CD4-positive, alpha-beta memory T cell (primary cell): ENCODE data around the gene HIVEP1. TPM values are rescaled to one million over a fixed set of nuclear protein-coding genes. Genes with fewer than 3 reads are reported as not detected.
A peak's percentile ranks its signal among the peaks of the same experiment; 100 is the strongest.

ENCODE experiments used
- CTCF ChIA-PET: fragments of 350-600 bp; sonication (Branson Sonifier 250); formaldehyde crosslinking; loops from one replicate; lab custom pipeline; 2021; ENCODE audit warnings: inconsistent platforms; ENCODE audit not compliant: partially characterized antibody; lab: Charles Lee
- POLR2A ChIA-PET: fragments of 350-600 bp; sonication (Branson Sonifier 250); formaldehyde crosslinking; loops from one replicate; lab custom pipeline; 2021; ENCODE audit not compliant: partially characterized antibody; lab: Charles Lee
- DNase-seq, 5 donors: peaks; one replicate each; pipeline versions ENCODE4 v3.0.0 to v3.0.0-alpha.2; 2020 to 2022; ENCODE audit warnings: mixed read lengths in 1 of 5
- H3K27ac ChIP-seq: one replicate; pipeline ENCODE4 v1.7.0; 2013; ENCODE audit warnings: low read depth, low read length
- H3K27me3 ChIP-seq: 2 replicates; pipeline ENCODE4 v1.7.0; 2013; ENCODE audit warnings: mild to moderate bottlenecking, low read length, moderate library complexity; ENCODE audit not compliant: insufficient read depth
- H3K36me3 ChIP-seq: 2 replicates; pipeline ENCODE4 v1.7.0; 2013; ENCODE audit warnings: mild to moderate bottlenecking, low read length, moderate library complexity; ENCODE audit not compliant: insufficient read depth
- H3K4me1 ChIP-seq: 2 replicates; pipeline ENCODE4 v1.7.0; 2013; ENCODE audit warnings: mild to moderate bottlenecking, low read length, moderate library complexity; ENCODE audit not compliant: insufficient read depth
- H3K4me3 ChIP-seq, 2 donors: one replicate each; pipeline ENCODE4 v1.7.0; 2013; ENCODE audit warnings: low read length in 2 of 2, mild to moderate bottlenecking in 1 of 2
- H3K9me3 ChIP-seq, 2 donors: one replicate each; pipeline ENCODE4 v1.7.0; 2013; ENCODE audit warnings: low read length in 2 of 2, control low read depth in 1 of 2; ENCODE audit not compliant: control insufficient read depth in 1 of 2
- H3K27ac Mint-ChIP-seq, 7 donors: one replicate each; pipeline ENCODE4 v1.8.0; 2020 to 2021; ENCODE audit warnings: mixed read lengths in 7 of 7, mild to moderate bottlenecking in 6 of 7, inconsistent platforms in 3 of 7, moderate library complexity in 3 of 7
- H3K27me3 Mint-ChIP-seq, 2 donors: one replicate each; pipeline ENCODE4 v1.8.0; 2020 to 2021; ENCODE audit warnings: mixed read lengths in 2 of 2
- H3K36me3 Mint-ChIP-seq, 2 donors: one replicate each; pipeline ENCODE4 v1.8.0; 2020 to 2021; ENCODE audit warnings: mixed read lengths in 2 of 2, inconsistent platforms in 1 of 2, mild to moderate bottlenecking in 1 of 2
- H3K4me1 Mint-ChIP-seq, 4 donors: one replicate each; pipeline ENCODE4 v1.8.0; 2020 to 2021; ENCODE audit warnings: mixed read lengths in 4 of 4, mild to moderate bottlenecking in 1 of 4
- H3K4me3 Mint-ChIP-seq, 8 donors: one replicate each; pipeline ENCODE4 v1.8.0; 2020 to 2021; ENCODE audit warnings: mixed read lengths in 8 of 8, mild to moderate bottlenecking in 7 of 8, moderate library complexity in 6 of 8, inconsistent platforms in 3 of 8
- H3K9me3 Mint-ChIP-seq, 8 donors: one replicate each; pipeline ENCODE4 v1.8.0; 2020 to 2021; ENCODE audit warnings: mixed read lengths in 8 of 8, mild to moderate bottlenecking in 5 of 8, inconsistent platforms in 3 of 8, moderate library complexity in 1 of 8
- intact Hi-C: fragments of 100-400 bp; cut with micrococcal nuclease; formaldehyde crosslinking; loops from one replicate; pipeline ENCODE4 v1.15.1; 2023
- polyA plus RNA-seq, 2 donors: library from polyadenylated mRNA; unstranded; fragments of 300-500 nt; fragmentation: Illumina TruSeq; gene quantifications; one replicate each; pipeline ENCODE4 v1.2.3, GENCODE V29; 2021
- total RNA-seq, 2 experiments: library from RNA; stranded (reverse); gene quantifications; one replicate each; pipeline ENCODE4 v1.2.3, GENCODE V29; 2021

The HIVEP1 gene
- total and polyA plus RNA-seq, 4 experiments from 2014 or later: 0.47 to 17.6 (median 11.9) TPM

DNA sequence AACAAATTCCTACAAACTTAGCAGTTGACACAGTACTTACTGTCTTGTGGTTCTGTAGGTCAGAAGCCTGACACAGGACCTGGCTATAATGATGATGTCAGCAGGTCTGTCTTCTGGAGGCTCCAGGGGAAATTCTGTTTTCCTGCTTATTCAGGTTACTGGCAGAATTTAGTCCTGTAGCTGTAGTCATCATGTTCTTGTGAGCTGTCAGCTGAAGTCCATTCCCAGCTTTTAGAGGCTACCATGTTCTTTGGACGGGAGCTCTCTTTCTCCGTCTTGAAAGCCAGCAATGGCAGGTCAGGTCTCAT is 99.2 kb downstream of the HIVEP1 start:
- Mint-ChIP-seq H3K9me3 (peaks cover 0 to 8% (median 3%) of the 10 kb centered on the region in 8 donors), H3K27ac (peak overlapping the region in 1 of 7 donors; percentile 13), H3K4me1 (peaks cover 42 to 65% (median 54%) of the 10 kb centered on the region in 4 donors), H3K27me3 (no peaks in the 10 kb centered on the region), H3K36me3 (peaks cover 15 to 40% of the 10 kb centered on the region in 2 donors), H3K4me3 (no peak overlapping the region)
- Histone ChIP-seq H3K9me3 (no peaks in the 10 kb centered on the region), H3K36me3 (no peaks in the 10 kb centered on the region), H3K4me1 (peaks cover 59% of the 10 kb centered on the region), H3K27me3 (no peaks in the 10 kb centered on the region), H3K27ac (no peak overlapping the region), H3K4me3 (no peak overlapping the region)
- ChIA-PET CTCF (no interaction called here), POLR2A (interaction anchor here (1.0 kb wide), 1 partner anchor 52 kb away, joined by 3 read pairs; no protein-coding TSS in a partner anchor)
- no peak for DNase-seq
- intact Hi-C loops: no loop called here

DNA sequence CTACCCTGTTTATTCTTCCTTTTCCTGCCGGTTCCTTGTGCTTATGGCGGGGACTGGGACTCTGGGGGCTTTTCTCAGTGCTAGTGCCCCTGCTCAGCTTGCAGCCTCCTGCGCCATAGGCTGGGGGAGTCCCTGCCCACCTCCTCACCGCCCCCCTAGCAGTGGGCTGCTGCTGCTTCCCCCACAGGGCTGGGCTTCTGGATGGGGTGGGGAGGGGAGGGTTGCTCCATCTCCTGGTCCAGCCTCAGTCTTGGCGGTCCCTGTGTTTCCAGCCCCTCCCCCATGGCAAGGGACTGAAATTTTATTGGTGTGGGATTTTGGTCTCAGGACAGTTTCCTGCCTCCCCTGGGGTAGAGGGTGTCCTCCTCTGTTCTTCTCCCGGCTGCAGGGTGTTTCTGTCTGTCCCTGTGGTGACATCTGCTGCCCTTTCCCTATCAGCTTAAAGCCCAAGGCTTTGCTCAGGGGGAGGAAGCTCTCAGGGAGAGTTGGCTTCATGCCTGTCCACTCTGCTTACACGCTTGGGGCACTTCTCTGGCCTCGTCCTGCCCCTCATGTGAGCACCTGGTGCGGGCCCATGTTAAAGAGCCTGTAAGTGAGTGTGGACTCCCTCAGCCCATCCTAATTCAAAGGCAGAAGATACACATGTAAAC is 100.6 kb downstream of the HIVEP1 start:
- H3K4me1 Mint-ChIP-seq: peaks cover 43 to 69% (median 54%) of the 10 kb centered on the region in 4 donors
- no peak overlapping the region for H3K27ac ChIP-seq
- DNase-seq: no peak
- H3K9me3 ChIP-seq: no peaks in the 10 kb centered on the region
- intact Hi-C loops: no loop called here
- H3K27me3 Mint-ChIP-seq: no peaks in the 10 kb centered on the region
- H3K4me1 ChIP-seq: peaks cover 59% of the 10 kb centered on the region
- peaks cover 0 to 18% (median 8%) of the 10 kb centered on the region in 8 donors for H3K9me3 Mint-ChIP-seq
- H3K36me3 ChIP-seq: no peaks in the 10 kb centered on the region
- peaks cover 22 to 46% of the 10 kb centered on the region in 2 donors for H3K36me3 Mint-ChIP-seq
- H3K4me3 ChIP-seq: no peak overlapping the region
- peak overlapping the region in 4 of 7 donors; percentile 7 to 57 (median 48) for H3K27ac Mint-ChIP-seq
- CTCF ChIA-PET: no interaction called here
- peak overlapping the region in 2 of 8 donors; percentile 23 to 54 for H3K4me3 Mint-ChIP-seq
- POLR2A ChIA-PET: no interaction called here
- no peaks in the 10 kb centered on the region for H3K27me3 ChIP-seq

DNA sequence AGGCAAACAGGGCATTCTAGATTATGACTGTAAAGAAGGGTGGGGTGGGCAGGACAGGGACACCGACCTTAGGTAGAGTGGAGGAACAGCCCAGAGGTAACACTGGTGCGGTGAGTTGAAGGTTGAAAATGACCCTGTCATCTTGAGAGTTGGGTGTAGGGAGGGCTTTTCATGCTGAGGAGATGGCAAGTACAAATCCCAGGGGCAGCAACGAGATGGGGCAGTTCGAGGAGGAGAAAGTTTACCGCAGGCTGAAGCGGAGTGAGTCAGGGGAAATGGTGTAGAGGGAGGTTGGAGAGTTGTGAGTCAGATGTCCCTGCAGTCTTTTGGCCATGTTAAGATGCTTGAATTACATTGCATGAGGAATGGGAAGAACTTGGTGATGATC is 101.1 kb downstream of the HIVEP1 start:
- H3K4me1 ChIP-seq: peaks cover 59% of the 10 kb centered on the region
- no peaks in the 10 kb centered on the region for H3K9me3 ChIP-seq
- Mint-ChIP-seq H3K27me3 (no peaks in the 10 kb centered on the region), H3K4me3 (peak overlapping the region in 4 of 8 donors; percentile 8 to 54 (median 32)), H3K27ac (peak overlapping the region in 4 of 7 donors; percentile 42 to 80 (median 55)), H3K36me3 (peaks cover 22 to 46% of the 10 kb centered on the region in 2 donors), H3K9me3 (peaks cover 0 to 20% (median 9%) of the 10 kb centered on the region in 8 donors), H3K4me1 (peaks cover 45 to 70% (median 52%) of the 10 kb centered on the region in 4 donors)
- H3K4me3 ChIP-seq: no peak overlapping the region
- intact Hi-C loops: no loop called here
- no peaks in the 10 kb centered on the region for H3K27me3 ChIP-seq
- POLR2A ChIA-PET: no interaction called here
- H3K27ac ChIP-seq: no peak overlapping the region
- no peak for DNase-seq
- H3K36me3 ChIP-seq: no peaks in the 10 kb centered on the region
- CTCF ChIA-PET: no interaction called here

DNA sequence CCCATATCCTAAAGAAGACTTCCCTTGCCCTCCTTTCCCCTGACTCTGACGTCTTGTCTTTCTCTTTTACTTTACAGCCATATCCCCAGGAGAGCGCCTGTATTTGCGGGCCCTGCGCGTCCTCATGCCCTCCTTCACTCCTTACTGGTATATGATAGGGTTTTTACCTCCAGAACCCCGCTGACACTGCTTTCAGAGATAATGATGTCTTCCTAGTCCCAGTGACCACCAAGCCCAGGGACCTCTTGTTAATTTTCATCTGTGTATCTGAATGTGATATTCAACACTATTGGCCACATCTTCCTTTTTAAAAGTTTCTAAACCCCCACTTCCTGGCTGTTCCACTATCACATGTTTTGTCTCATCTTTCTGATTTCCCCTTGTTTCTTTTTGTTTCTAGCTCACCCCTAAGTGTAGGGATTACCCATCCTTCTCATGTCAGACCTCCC is 102.0 kb downstream of the HIVEP1 start:
- no peak for DNase-seq
- ChIA-PET POLR2A (interaction anchor here (1.2 kb wide), 1 partner anchor 11 kb away, joined by 5 read pairs; no protein-coding TSS in a partner anchor), CTCF (interaction anchor here (0.6 kb wide), 1 partner anchor 11 kb away, joined by 3 read pairs; no protein-coding TSS in a partner anchor)
- H3K9me3 ChIP-seq: no peaks in the 10 kb centered on the region
- peaks cover 67% of the 10 kb centered on the region for H3K4me1 ChIP-seq
- H3K27me3 Mint-ChIP-seq: no peaks in the 10 kb centered on the region
- H3K27ac Mint-ChIP-seq: peak overlapping the region; percentile 19 to 77 (median 60)
- H3K9me3 Mint-ChIP-seq: peaks cover 2 to 20% (median 9%) of the 10 kb centered on the region in 8 donors
- peak overlapping the region in 5 of 8 donors; percentile 9 to 52 (median 37) for H3K4me3 Mint-ChIP-seq
- H3K27ac ChIP-seq: no peak overlapping the region
- H3K27me3 ChIP-seq: no peaks in the 10 kb centered on the region
- peaks cover 28 to 52% of the 10 kb centered on the region in 2 donors for H3K36me3 Mint-ChIP-seq
- H3K36me3 ChIP-seq: no peaks in the 10 kb centered on the region
- H3K4me3 ChIP-seq: no peak overlapping the region
- intact Hi-C loops: no loop called here
- H3K4me1 Mint-ChIP-seq: peaks cover 52 to 79% (median 60%) of the 10 kb centered on the region in 4 donors

DNA sequence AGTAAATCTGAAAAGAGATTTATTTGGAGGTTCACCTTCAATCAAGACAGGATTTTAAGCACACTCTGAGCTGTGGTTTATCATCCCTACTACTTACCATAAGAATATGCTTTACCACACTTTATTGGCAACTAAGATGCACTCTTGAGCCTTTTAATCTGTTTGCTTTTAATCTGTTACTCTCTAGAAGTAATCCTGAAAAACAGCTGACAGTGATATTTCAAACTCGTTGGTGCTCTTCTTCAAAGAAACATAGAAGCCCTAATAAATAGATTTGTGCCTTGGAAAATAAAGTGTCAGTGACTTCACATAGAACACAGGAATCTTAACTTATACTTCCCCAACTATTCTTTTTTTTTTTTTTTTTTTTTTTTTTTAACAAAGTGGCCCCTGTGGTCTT is 102.9 kb downstream of the HIVEP1 start:
- POLR2A ChIA-PET: no interaction called here
- Mint-ChIP-seq H3K4me1 (peaks cover 50 to 79% (median 59%) of the 10 kb centered on the region in 4 donors), H3K4me3 (no peak overlapping the region), H3K27ac (peak overlapping the region in 2 of 7 donors; percentile 1 to 15), H3K27me3 (no peaks in the 10 kb centered on the region), H3K9me3 (peaks cover 2 to 20% (median 9%) of the 10 kb centered on the region in 8 donors), H3K36me3 (peaks cover 30 to 54% of the 10 kb centered on the region in 2 donors)
- no peak for DNase-seq
- Histone ChIP-seq H3K4me3 (no peak overlapping the region), H3K27ac (no peak overlapping the region), H3K36me3 (no peaks in the 10 kb centered on the region), H3K4me1 (peaks cover 67% of the 10 kb centered on the region), H3K9me3 (no peaks in the 10 kb centered on the region), H3K27me3 (no peaks in the 10 kb centered on the region)
- CTCF ChIA-PET: no interaction called here
- intact Hi-C loops: no loop called here

DNA sequence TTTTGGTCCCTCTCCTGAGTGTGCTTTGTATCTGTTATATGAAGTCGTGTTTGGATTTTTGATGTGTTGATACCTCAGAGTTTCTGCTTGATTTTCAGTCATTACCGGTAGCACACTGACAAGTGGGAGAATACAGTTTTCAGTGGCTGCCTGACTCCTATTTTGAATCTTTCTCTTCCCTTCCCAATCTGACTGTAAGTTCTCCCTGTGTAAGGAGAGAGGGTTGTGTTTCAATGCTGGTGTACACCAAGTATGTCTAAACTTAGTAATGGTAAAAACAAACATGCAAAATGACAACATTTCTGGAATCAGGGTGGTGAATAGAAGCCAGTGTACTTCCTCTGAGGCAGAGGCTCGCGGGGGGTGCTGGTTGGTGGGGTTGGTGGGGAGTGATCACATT is 103.4 kb downstream of the HIVEP1 start:
- Histone ChIP-seq H3K36me3 (peaks cover 2% of the 10 kb centered on the region), H3K27me3 (no peaks in the 10 kb centered on the region), H3K4me3 (no peak overlapping the region), H3K4me1 (peaks cover 64% of the 10 kb centered on the region), H3K9me3 (no peaks in the 10 kb centered on the region), H3K27ac (no peak overlapping the region)
- DNase-seq: no peak
- peaks cover 48 to 79% (median 58%) of the 10 kb centered on the region in 4 donors for H3K4me1 Mint-ChIP-seq
- H3K27me3 Mint-ChIP-seq: no peaks in the 10 kb centered on the region
- intact Hi-C loops: no loop called here
- H3K27ac Mint-ChIP-seq: peak overlapping the region in 5 of 7 donors; percentile 5 to 84 (median 44)
- H3K9me3 Mint-ChIP-seq: peaks cover 2 to 20% (median 9%) of the 10 kb centered on the region in 8 donors
- H3K36me3 Mint-ChIP-seq: peaks cover 35 to 58% of the 10 kb centered on the region in 2 donors
- ChIA-PET POLR2A (no interaction called here), CTCF (no interaction called here)
- peak overlapping the region in 5 of 8 donors; percentile 8 to 25 (median 23) for H3K4me3 Mint-ChIP-seq

DNA sequence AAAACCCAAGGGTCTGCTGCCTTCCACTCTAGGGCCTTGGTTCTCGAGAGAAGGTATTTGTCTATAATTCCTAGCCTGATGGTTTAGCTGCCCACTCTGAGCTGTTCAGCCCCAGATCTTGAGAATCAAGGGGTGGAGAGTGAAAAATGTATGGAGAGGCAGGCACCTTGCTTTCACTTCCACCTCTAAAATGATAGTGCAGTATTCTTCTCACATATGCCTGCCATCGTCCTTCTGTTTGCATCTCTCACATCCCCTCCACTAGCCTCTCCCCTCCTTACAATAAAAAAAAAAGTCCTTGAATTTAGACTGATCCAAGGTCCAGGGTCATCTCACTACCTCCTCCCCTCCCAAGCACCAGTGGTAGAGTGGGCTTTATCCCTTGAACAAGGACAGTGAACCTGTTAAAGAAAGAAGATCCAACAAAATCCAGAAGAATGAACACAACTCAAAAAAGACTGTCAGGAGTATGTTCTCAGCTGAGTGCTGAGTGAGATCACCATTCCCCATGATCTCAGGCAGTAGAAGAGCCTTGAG is 104.2 kb downstream of the HIVEP1 start:
- peaks cover 9% of the 10 kb centered on the region for H3K36me3 ChIP-seq
- ChIA-PET POLR2A (no interaction called here), CTCF (no interaction called here)
- H3K9me3 ChIP-seq: no peaks in the 10 kb centered on the region
- peak overlapping the region in 3 of 7 donors; percentile 20 to 65 (median 56) for H3K27ac Mint-ChIP-seq
- H3K4me1 Mint-ChIP-seq: peaks cover 43 to 76% (median 56%) of the 10 kb centered on the region in 4 donors
- no peaks in the 10 kb centered on the region for H3K27me3 Mint-ChIP-seq
- H3K36me3 Mint-ChIP-seq: peaks cover 39 to 61% of the 10 kb centered on the region in 2 donors
- peaks cover 56% of the 10 kb centered on the region for H3K4me1 ChIP-seq
- H3K4me3 Mint-ChIP-seq: no peak overlapping the region
- H3K4me3 ChIP-seq: no peak overlapping the region
- no peaks in the 10 kb centered on the region for H3K27me3 ChIP-seq
- peaks cover 2 to 20% (median 9%) of the 10 kb centered on the region in 8 donors for H3K9me3 Mint-ChIP-seq
- H3K27ac ChIP-seq: no peak overlapping the region
- DNase-seq: no peak
- intact Hi-C loops: no loop called here
